Measurements from ENCODE around the gene ITPRID1.

ITPRID1 gene

DNA sequence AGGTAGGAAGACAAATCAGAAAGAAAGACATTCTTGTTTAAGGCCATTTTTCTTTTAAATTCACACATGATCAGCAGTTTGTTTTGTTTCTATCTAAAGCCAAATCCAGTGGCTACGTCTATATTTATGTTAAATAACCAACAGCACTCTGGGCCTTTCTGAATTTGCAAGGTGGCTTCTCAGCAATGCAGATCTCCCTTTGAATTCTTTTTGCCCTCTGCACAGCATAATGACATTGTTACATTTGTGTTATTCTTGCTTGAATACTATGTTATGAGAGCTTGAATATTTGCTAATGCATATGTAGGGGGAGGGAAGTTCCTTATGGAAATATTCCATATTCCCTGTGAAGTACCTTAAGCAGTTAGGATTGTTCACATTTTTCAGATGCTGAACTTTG is 99.7 kb downstream of the ITPRID1 start:
- TF ChIP-seq, protein P1, sequence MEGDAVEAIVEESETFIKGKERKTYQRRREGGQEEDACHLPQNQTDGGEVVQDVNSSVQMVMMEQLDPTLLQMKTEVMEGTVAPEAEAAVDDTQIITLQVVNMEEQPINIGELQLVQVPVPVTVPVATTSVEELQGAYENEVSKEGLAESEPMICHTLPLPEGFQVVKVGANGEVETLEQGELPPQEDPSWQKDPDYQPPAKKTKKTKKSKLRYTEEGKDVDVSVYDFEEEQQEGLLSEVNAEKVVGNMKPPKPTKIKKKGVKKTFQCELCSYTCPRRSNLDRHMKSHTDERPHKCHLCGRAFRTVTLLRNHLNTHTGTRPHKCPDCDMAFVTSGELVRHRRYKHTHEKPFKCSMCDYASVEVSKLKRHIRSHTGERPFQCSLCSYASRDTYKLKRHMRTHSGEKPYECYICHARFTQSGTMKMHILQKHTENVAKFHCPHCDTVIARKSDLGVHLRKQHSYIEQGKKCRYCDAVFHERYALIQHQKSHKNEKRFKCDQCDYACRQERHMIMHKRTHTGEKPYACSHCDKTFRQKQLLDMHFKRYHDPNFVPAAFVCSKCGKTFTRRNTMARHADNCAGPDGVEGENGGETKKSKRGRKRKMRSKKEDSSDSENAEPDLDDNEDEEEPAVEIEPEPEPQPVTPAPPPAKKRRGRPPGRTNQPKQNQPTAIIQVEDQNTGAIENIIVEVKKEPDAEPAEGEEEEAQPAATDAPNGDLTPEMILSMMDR (IDR thresholded peaks at IDR 0.05; ENCODE audit: low read depth, low read length): no peak
- H3K4me3 ChIP-seq (ENCODE audit: low read depth, low read length): no peak overlapping the region

- TF ChIP-seq, protein P1 (IDR thresholded peaks at IDR 0.05; ENCODE audit: low read depth, low read length): no peak
- H3K4me3 ChIP-seq (ENCODE audit: low read depth, low read length): no peak overlapping the region
Observed at GRCh38 chr7:31633467-31633866, 119.6 kb downstream of the ITPRID1 start.

DNA sequence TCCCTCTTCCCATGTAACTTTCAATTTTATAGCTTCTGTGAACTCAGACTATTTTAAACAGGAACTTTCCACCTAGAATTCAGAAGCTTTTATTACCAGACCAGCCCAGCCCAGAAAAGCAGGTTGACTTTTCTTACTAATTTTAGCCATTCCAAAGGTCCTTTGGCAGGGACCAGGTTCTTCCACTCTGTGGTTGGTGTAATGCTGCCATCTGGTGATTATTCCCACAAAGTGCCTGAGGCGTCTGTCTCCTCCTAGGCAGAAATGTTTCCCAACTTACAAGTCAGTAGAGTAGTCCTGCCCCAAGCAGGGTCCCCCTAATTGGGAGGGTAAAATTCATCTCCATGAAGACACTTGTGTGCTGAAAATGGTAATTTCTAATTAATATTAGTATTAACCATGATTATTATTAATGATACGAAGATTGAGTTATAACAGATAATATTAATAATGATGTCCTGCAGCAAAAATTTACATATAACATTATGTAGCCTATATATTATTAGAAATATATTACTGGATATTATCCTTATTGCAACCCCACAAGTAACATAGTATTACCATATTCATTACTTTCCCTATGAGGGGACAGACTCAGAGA is 120.1 kb downstream of the ITPRID1 start:
- TF ChIP-seq, protein P1 (IDR thresholded peaks at IDR 0.05; ENCODE audit: low read depth, low read length): no peak
- H3K4me3 ChIP-seq (ENCODE audit: low read depth, low read length): no peak overlapping the region

GRCh38 chr7:31640381-31640780 is 126.5 kb downstream of the ITPRID1 start:
- no peak overlapping the region for H3K4me3 ChIP-seq (ENCODE audit: low read depth, low read length)
- TF ChIP-seq, protein P1 (IDR thresholded peaks at IDR 0.05; ENCODE audit: low read depth, low read length): no peak

DNA sequence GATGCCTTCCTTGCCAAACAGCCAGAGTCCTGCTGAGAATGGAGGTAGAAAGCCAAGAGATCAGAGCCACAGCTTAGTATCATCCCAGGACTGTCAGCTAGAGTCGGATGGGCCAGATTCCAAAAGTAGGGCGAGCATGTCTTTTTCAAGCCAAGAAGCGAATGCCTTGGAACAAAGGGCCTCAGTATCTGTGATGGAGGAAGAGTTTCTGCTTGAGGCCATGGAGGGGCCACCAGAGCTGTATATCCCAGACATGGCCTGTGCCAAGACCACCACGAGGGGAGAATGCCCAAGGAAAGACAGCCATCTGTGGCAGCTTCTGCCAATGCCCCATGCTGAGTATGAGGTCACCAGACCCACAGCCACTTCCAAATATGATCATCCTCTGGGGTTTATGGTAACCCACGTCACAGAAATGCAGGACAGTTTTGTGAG is 128.8 kb downstream of the ITPRID1 start:
- H3K4me3 ChIP-seq (ENCODE audit: low read depth, low read length): no peak overlapping the region
- TF ChIP-seq, protein P1 (IDR thresholded peaks at IDR 0.05; ENCODE audit: low read depth, low read length): no peak

- H3K4me3 ChIP-seq (ENCODE audit: low read depth, low read length): no peak overlapping the region
- TF ChIP-seq, protein P1 (IDR thresholded peaks at IDR 0.05; ENCODE audit: low read depth, low read length): no peak
Observed at GRCh38 chr7:31646942-31647341, 133.1 kb downstream of the ITPRID1 start.

GRCh38 chr7:31647511-31647910 is 133.6 kb downstream of the ITPRID1 start:
- TF ChIP-seq, protein P1 (IDR thresholded peaks at IDR 0.05; ENCODE audit: low read depth, low read length): no peak
- no peak overlapping the region for H3K4me3 ChIP-seq (ENCODE audit: low read depth, low read length)

Measured in WI38 (cell line).